Liver (tissue), 3 donors: ENCODE data around the gene SGSH.
"Not testable (repeated sequence)": the region's sequence is repeated elsewhere in the genome, so short reads cannot be mapped to it uniquely, and the experiment has no call there.

Experiments
- ATF3 ChIP-seq: IDR thresholded peaks from 2 replicates; pipeline ENCODE4 v1.6.1; 2016; ENCODE audit warnings: antibody characterized with exemption
- CTCF ChIP-seq: fragments of 150-350 bp; IDR thresholded peaks from 2 replicates; pipeline ENCODE4 v1.5.1; 2017; ENCODE audit warnings: improper control_type of control experiment, low read depth, low read length; ENCODE audit not compliant: missing input control
- FOXA2 ChIP-seq: IDR thresholded peaks from 2 replicates; pipeline ENCODE4 v1.6.1; 2016; ENCODE audit warnings: antibody characterized with exemption
- GABPA ChIP-seq, 2 donors: IDR thresholded peaks in 1 of 2; conservative IDR thresholded peaks in 1 of 2; 2 replicates each; pipeline ENCODE4 v1.6.1; 2016; ENCODE audit warnings: antibody characterized with exemption in 2 of 2, mild to moderate bottlenecking in 1 of 2, moderate library complexity in 1 of 2
- HNF4A ChIP-seq, 2 donors: conservative IDR thresholded peaks; 2 replicates each; pipeline ENCODE4 v1.6.1; 2016; ENCODE audit warnings: antibody characterized with exemption in 2 of 2, mild to moderate bottlenecking in 2 of 2
- HNF4G ChIP-seq: IDR thresholded peaks from 2 replicates; pipeline ENCODE4 v1.6.1; 2016; ENCODE audit warnings: antibody characterized with exemption
- MAX ChIP-seq: IDR thresholded peaks from 2 replicates; pipeline ENCODE4 v1.6.1; 2016; ENCODE audit warnings: antibody characterized with exemption
- NR2F2 ChIP-seq: IDR thresholded peaks from 2 replicates; pipeline ENCODE4 v1.6.1; 2016; ENCODE audit warnings: antibody characterized with exemption
- RAD21 ChIP-seq, 2 donors: IDR thresholded peaks; 2 replicates each; pipeline ENCODE4 v1.6.1; 2016; ENCODE audit warnings: antibody characterized with exemption in 2 of 2, mild to moderate bottlenecking in 2 of 2
- SP1 ChIP-seq: IDR thresholded peaks from 2 replicates; pipeline ENCODE4 v1.6.1; 2018; ENCODE audit warnings: antibody characterized with exemption, mild to moderate bottlenecking
- TAF1 ChIP-seq: conservative IDR thresholded peaks from 2 replicates; pipeline ENCODE4 v1.6.1; 2016; ENCODE audit warnings: antibody characterized with exemption, mild to moderate bottlenecking
- YY1 ChIP-seq: IDR thresholded peaks from 2 replicates; pipeline ENCODE4 v1.6.1; 2016; ENCODE audit warnings: antibody characterized with exemption, mild to moderate bottlenecking
- donor health status: healthy.
- donor health status: healthy.

GRCh38 chr17:80258296-80258695 lies 38.2 kb upstream of the SGSH start:
- TF ChIP-seq CTCF; ATF3; FOXA2; HNF4G; TAF1; GABPA (IDR thresholded peaks at IDR 0.05 in 1 of 2, conservative IDR thresholded peaks at IDR 0.05 in 1 of 2); SP1; YY1; HNF4A (conservative IDR thresholded peaks at IDR 0.05); NR2F2; RAD21 (IDR thresholded peaks at IDR 0.05); MAX: not testable (repeated sequence)
